GM23338 (cell line): ENCODE measurements around the gene SUPT3H. TPM values are rescaled to one million over a fixed set of nuclear protein-coding genes. Genes with fewer than 3 reads are reported as not detected.

Experiments used
- CREB1 ChIP-seq: fragments of 250-450 bp; sonication (Bioruptor Pico); IDR thresholded peaks from 2 replicates; pipeline ENCODE4 v1.5.0; 2020; ENCODE audit warnings: low read depth, mild to moderate bottlenecking, moderate library complexity
- ETS1 ChIP-seq: IDR thresholded peaks from 2 replicates; pipeline ENCODE4 v1.6.1; 2016; ENCODE audit warnings: antibody characterized with exemption
- POLR2AphosphoS5 ChIP-seq: IDR thresholded peaks from 2 replicates; pipeline ENCODE4 v1.6.1; 2016; ENCODE audit warnings: antibody characterized with exemption, low read depth
- ZNF114 ChIP-seq: fragments of 250-450 bp; sonication (Bioruptor Pico); IDR thresholded peaks from 2 replicates; pipeline ENCODE4 v1.5.0; 2020; ENCODE audit warnings: mild to moderate bottlenecking, moderate library complexity
- polyA plus RNA-seq: library from polyadenylated mRNA; unstranded; fragments of >200 nt; fragmentation: Nextera tagmentation; extraction: Ambion mirVana; gene quantifications from 2 replicates; pipeline ENCODE4 v1.2.1, GENCODE V29; 2016
- total RNA-seq: library from RNA; depleted of rRNA; stranded (reverse); fragments of >200 nt; shearing (Covaris generic); gene quantifications from 2 replicates; pipeline ENCODE4 v1.2.3, GENCODE V29; 2014
- TF ChIP-seq, protein P1 (sequence below): fragments of 250-450 bp; sonication (Bioruptor Pico); IDR thresholded peaks from 2 replicates; pipeline ENCODE4 v1.5.0; 2020; ENCODE audit warnings: mild to moderate bottlenecking, moderate library complexity
- TF ChIP-seq, protein P2 (sequence below): IDR thresholded peaks from one replicate; pipeline ENCODE4 v1.6.1; 2018; ENCODE audit warnings: antibody characterized with exemption; ENCODE audit not compliant: unreplicated experiment

SUPT3H gene
- total and polyA plus RNA-seq, 2 experiments from 2014 or later: 11.4 to 30.1 TPM

- TF ChIP-seq, protein P1, sequence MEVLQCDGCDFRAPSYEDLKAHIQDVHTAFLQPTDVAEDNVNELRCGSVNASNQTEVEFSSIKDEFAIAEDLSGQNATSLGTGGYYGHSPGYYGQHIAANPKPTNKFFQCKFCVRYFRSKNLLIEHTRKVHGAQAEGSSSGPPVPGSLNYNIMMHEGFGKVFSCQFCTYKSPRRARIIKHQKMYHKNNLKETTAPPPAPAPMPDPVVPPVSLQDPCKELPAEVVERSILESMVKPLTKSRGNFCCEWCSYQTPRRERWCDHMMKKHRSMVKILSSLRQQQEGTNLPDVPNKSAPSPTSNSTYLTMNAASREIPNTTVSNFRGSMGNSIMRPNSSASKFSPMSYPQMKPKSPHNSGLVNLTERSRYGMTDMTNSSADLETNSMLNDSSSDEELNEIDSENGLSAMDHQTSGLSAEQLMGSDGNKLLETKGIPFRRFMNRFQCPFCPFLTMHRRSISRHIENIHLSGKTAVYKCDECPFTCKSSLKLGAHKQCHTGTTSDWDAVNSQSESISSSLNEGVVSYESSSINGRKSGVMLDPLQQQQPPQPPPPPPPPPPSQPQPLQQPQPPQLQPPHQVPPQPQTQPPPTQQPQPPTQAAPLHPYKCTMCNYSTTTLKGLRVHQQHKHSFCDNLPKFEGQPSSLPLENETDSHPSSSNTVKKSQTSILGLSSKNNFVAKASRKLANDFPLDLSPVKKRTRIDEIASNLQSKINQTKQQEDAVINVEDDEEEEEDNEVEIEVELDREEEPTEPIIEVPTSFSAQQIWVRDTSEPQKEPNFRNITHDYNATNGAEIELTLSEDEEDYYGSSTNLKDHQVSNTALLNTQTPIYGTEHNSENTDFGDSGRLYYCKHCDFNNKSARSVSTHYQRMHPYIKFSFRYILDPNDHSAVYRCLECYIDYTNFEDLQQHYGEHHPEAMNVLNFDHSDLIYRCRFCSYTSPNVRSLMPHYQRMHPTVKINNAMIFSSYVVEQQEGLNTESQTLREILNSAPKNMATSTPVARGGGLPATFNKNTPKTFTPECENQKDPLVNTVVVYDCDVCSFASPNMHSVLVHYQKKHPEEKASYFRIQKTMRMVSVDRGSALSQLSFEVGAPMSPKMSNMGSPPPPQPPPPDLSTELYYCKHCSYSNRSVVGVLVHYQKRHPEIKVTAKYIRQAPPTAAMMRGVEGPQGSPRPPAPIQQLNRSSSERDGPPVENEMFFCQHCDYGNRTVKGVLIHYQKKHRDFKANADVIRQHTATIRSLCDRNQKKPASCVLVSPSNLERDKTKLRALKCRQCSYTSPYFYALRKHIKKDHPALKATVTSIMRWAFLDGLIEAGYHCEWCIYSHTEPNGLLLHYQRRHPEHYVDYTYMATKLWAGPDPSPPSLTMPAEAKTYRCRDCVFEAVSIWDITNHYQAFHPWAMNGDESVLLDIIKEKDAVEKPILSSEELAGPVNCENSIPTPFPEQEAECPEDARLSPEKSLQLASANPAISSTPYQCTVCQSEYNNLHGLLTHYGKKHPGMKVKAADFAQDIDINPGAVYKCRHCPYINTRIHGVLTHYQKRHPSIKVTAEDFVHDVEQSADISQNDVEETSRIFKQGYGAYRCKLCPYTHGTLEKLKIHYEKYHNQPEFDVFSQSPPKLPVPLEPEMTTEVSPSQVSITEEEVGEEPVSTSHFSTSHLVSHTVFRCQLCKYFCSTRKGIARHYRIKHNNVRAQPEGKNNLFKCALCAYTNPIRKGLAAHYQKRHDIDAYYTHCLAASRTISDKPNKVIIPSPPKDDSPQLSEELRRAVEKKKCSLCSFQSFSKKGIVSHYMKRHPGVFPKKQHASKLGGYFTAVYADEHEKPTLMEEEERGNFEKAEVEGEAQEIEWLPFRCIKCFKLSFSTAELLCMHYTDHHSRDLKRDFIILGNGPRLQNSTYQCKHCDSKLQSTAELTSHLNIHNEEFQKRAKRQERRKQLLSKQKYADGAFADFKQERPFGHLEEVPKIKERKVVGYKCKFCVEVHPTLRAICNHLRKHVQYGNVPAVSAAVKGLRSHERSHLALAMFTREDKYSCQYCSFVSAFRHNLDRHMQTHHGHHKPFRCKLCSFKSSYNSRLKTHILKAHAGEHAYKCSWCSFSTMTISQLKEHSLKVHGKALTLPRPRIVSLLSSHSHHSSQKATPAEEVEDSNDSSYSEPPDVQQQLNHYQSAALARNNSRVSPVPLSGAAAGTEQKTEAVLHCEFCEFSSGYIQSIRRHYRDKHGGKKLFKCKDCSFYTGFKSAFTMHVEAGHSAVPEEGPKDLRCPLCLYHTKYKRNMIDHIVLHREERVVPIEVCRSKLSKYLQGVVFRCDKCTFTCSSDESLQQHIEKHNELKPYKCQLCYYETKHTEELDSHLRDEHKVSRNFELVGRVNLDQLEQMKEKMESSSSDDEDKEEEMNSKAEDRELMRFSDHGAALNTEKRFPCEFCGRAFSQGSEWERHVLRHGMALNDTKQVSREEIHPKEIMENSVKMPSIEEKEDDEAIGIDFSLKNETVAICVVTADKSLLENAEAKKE (CRISPR knock-in tag): no peak
- TF ChIP-seq CREB1 (CRISPR knock-in tag) (no peak), ETS1 (no peak), ZNF114 (CRISPR knock-in tag) (no peak), POLR2AphosphoS5 (no peak)
- TF ChIP-seq, protein P2, sequence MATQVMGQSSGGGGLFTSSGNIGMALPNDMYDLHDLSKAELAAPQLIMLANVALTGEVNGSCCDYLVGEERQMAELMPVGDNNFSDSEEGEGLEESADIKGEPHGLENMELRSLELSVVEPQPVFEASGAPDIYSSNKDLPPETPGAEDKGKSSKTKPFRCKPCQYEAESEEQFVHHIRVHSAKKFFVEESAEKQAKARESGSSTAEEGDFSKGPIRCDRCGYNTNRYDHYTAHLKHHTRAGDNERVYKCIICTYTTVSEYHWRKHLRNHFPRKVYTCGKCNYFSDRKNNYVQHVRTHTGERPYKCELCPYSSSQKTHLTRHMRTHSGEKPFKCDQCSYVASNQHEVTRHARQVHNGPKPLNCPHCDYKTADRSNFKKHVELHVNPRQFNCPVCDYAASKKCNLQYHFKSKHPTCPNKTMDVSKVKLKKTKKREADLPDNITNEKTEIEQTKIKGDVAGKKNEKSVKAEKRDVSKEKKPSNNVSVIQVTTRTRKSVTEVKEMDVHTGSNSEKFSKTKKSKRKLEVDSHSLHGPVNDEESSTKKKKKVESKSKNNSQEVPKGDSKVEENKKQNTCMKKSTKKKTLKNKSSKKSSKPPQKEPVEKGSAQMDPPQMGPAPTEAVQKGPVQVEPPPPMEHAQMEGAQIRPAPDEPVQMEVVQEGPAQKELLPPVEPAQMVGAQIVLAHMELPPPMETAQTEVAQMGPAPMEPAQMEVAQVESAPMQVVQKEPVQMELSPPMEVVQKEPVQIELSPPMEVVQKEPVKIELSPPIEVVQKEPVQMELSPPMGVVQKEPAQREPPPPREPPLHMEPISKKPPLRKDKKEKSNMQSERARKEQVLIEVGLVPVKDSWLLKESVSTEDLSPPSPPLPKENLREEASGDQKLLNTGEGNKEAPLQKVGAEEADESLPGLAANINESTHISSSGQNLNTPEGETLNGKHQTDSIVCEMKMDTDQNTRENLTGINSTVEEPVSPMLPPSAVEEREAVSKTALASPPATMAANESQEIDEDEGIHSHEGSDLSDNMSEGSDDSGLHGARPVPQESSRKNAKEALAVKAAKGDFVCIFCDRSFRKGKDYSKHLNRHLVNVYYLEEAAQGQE: no peak
These were observed 63.6 kb downstream of the SUPT3H start (continued) for GRCh38 chr6:45314146-45314545.
